Measurements from ENCODE around the gene KANSL1. TPM values are rescaled to one million over a fixed set of nuclear protein-coding genes. Genes with fewer than 3 reads are reported as not detected.

The KANSL1 gene
- total RNA-seq, 1 experiment from 2014 or later, result 52.5 TPM

- BruUV-seq (replicated peaks), result no TSS peak
- CTCF ChIA-PET, result interaction anchor here (0.5 kb wide), 1 partner anchor 208 kb away, joined by 8 read pairs; no protein-coding TSS in a partner anchor
- no peak for DNase-seq
- TF ChIP-seq EZH2 (IDR thresholded peaks at IDR 0.05; ENCODE audit: low read depth) (no peak), CTCF (conservative IDR thresholded peaks at IDR 0.05) (no peak)
- Histone ChIP-seq H3K9me3 (ENCODE audit: insufficient read depth, low read depth) (no peaks in the 10 kb centered on the region), H3K79me2 (ENCODE audit: low read depth) (no peaks in the 10 kb centered on the region), H4K20me1 (ENCODE audit: insufficient read depth) (no peaks in the 10 kb centered on the region; the same call in 1 of the 2 replicates), H2AFZ (no peak overlapping the region), H3K27ac (no peak overlapping the region), H3F3A (ENCODE audit: insufficient read depth, low read depth) (no peaks in the 10 kb centered on the region), H3K36me3 (ENCODE audit: low read depth) (no peaks in the 10 kb centered on the region), H3K4me1 (replicated peaks; ENCODE audit: insufficient read depth) (no peaks in the 10 kb centered on the region), H3K9me2 (ENCODE audit: insufficient read depth) (no peaks in the 10 kb centered on the region), H3K4me2 (no peak overlapping the region), H3K4me3 (no peak overlapping the region), H3K27me3 (ENCODE audit: insufficient read depth, low read depth) (no peaks in the 10 kb centered on the region)
- intact Hi-C loops (cut with micrococcal nuclease; ENCODE audit: unreplicated experiment), result loop anchor here (5.0 kb wide), 2 partner anchors 189 to 209 kb away; partner anchors contain the start of gene KANSL1
- POLR2A ChIA-PET (ENCODE audit: unreplicated experiment), result no interaction called here
Observed at GRCh38 chr17:46002973-46003316, 190.3 kb downstream of the KANSL1 start.

- no peak overlapping the region for H3K27ac ChIP-seq
- intact Hi-C loops (cut with micrococcal nuclease; ENCODE audit: unreplicated experiment), result loop anchor here (5.0 kb wide), 2 partner anchors 190 to 210 kb away; partner anchors contain the start of gene KANSL1
- peak; percentile 52 to 65 for DNase-seq
- ChIA-PET POLR2A (ENCODE audit: unreplicated experiment) (no interaction called here), CTCF (interaction anchor here (0.5 kb wide), 1 partner anchor 209 kb away, joined by 8 read pairs; no protein-coding TSS in a partner anchor)
- H3K4me2 ChIP-seq, result no peak overlapping the region
- H3K4me3 ChIP-seq, result no peak overlapping the region
- no peaks in the 10 kb centered on the region for H3K4me1 ChIP-seq (replicated peaks; ENCODE audit: insufficient read depth)
- H2AFZ ChIP-seq, result no peak overlapping the region
- H3K36me3 ChIP-seq (ENCODE audit: low read depth), result no peaks in the 10 kb centered on the region
- H3F3A ChIP-seq (ENCODE audit: insufficient read depth, low read depth), result no peaks in the 10 kb centered on the region
- no peaks in the 10 kb centered on the region for H3K9me3 ChIP-seq (ENCODE audit: insufficient read depth, low read depth)
- no TSS peak for BruUV-seq (replicated peaks)
- no peaks in the 10 kb centered on the region for H4K20me1 ChIP-seq (ENCODE audit: insufficient read depth)
- TF ChIP-seq CTCF (conservative IDR thresholded peaks at IDR 0.05) (peak; percentile 98), EZH2 (IDR thresholded peaks at IDR 0.05; ENCODE audit: low read depth) (no peak)
- H3K9me2 ChIP-seq (ENCODE audit: insufficient read depth), result no peaks in the 10 kb centered on the region
- H3K27me3 ChIP-seq (ENCODE audit: insufficient read depth, low read depth), result no peaks in the 10 kb centered on the region
- no peaks in the 10 kb centered on the region for H3K79me2 ChIP-seq (ENCODE audit: low read depth)
Observed at GRCh38 chr17:46002311-46002972, 190.8 kb downstream of the KANSL1 start.

GRCh38 chr17:46001390-46002310, 191.6 kb downstream of the KANSL1 start:
- Histone ChIP-seq H3F3A (ENCODE audit: insufficient read depth, low read depth) (no peaks in the 10 kb centered on the region), H3K4me3 (no peak overlapping the region), H3K9me2 (ENCODE audit: insufficient read depth) (no peaks in the 10 kb centered on the region), H3K36me3 (ENCODE audit: low read depth) (no peaks in the 10 kb centered on the region), H4K20me1 (ENCODE audit: insufficient read depth) (no peaks in the 10 kb centered on the region), H3K79me2 (ENCODE audit: low read depth) (no peaks in the 10 kb centered on the region), H3K9me3 (ENCODE audit: insufficient read depth, low read depth) (no peaks in the 10 kb centered on the region), H3K27ac (no peak overlapping the region), H3K4me2 (no peak overlapping the region), H3K4me1 (replicated peaks; ENCODE audit: insufficient read depth) (no peaks in the 10 kb centered on the region), H2AFZ (no peak overlapping the region), H3K27me3 (ENCODE audit: insufficient read depth, low read depth) (no peaks in the 10 kb centered on the region)
- BruUV-seq (replicated peaks), result no TSS peak
- CTCF ChIA-PET, result interaction anchor here (1.1 kb wide), 1 partner anchor 11 kb away, joined by 3 read pairs; no protein-coding TSS in a partner anchor
- peak in 1 of 2 experiments; percentile 26 for DNase-seq
- intact Hi-C loops (cut with micrococcal nuclease; ENCODE audit: unreplicated experiment), result loop anchor here (5.0 kb wide), 2 partner anchors 191 to 211 kb away; partner anchors contain the start of gene KANSL1
- TF ChIP-seq EZH2 (IDR thresholded peaks at IDR 0.05; ENCODE audit: low read depth) (no peak), CTCF (conservative IDR thresholded peaks at IDR 0.05) (no peak)
- POLR2A ChIA-PET (ENCODE audit: unreplicated experiment), result no interaction called here

Measured in PC-9 (cell line).